Progenitor cell of endocrine pancreas (in vitro differentiated cells): Measurements from ENCODE around the gene SETBP1. TPM values are rescaled to one million over a fixed set of nuclear protein-coding genes. Genes with fewer than 3 reads are reported as not detected.

ENCODE experiments used
- DNase-seq: peaks from one replicate; pipeline ENCODE4 v3.0.0; 2021; ENCODE audit warnings: low spot score; ENCODE audit not compliant: unreplicated experiment
- H3K27ac Mint-ChIP-seq: 2 replicates; pipeline ENCODE4 v1.8.0; 2021; ENCODE audit warnings: mild to moderate bottlenecking, moderate library complexity, mixed read lengths
- H3K27me3 Mint-ChIP-seq: 2 replicates; pipeline ENCODE4 v1.8.0; 2021; ENCODE audit warnings: mixed read lengths
- H3K36me3 Mint-ChIP-seq: 2 replicates; pipeline ENCODE4 v1.8.0; 2022; ENCODE audit warnings: mixed read lengths; ENCODE audit not compliant: insufficient read depth
- H3K4me1 Mint-ChIP-seq: 2 replicates; pipeline ENCODE4 v1.8.0; 2021; ENCODE audit warnings: low read depth, mixed read lengths
- H3K4me3 Mint-ChIP-seq: 2 replicates; pipeline ENCODE4 v1.8.0; 2021; ENCODE audit warnings: low read depth, mild to moderate bottlenecking, moderate library complexity, mixed read lengths
- H3K9me3 Mint-ChIP-seq: 2 replicates; pipeline ENCODE4 v1.8.0; 2021; ENCODE audit warnings: low read depth, mixed read lengths
- CTCF ChIP-seq: fragments of 200-600 bp; sonication (generic); IDR thresholded peaks from one replicate; pipeline ENCODE4 v1.5.0; 2021; ENCODE audit warnings: antibody characterized with exemption, mild to moderate bottlenecking; ENCODE audit not compliant: unreplicated experiment
- total RNA-seq: library from RNA; stranded (reverse); gene quantifications from 2 replicates; pipeline ENCODE4 v1.2.1, GENCODE V29; 2021

SETBP1 gene
- total RNA-seq, 1 donor from 2014 or later, result 30.8 TPM

DNA sequence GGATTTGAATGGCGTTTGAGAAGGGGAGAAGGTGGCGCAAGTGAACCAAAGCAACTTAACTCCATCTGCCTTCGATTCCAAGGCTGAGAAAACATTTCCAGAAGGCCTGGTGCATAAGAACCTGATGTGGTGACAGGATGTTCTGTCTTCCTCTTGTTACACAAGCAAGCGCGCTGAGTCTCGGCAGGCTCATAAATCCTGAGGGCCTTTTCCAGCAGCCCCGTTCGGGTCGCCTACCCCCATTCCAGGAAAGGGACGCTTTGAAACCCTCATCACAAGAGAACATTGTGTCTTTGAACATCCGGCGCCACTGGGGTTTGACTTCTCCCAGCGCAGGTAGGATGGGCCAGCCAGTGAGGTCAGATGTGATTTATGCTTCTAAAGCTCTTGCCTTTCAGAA, 403.5 kb downstream of the SETBP1 start:
- Mint-ChIP-seq H3K9me3 (peaks cover 4% of the 10 kb centered on the region), H3K4me1 (peaks cover 3% of the 10 kb centered on the region), H3K36me3 (no peaks in the 10 kb centered on the region), H3K27me3 (peaks cover 3% of the 10 kb centered on the region), H3K27ac (no peak overlapping the region), H3K4me3 (no peak overlapping the region)
- no peak for TF ChIP-seq CTCF
- no peak for DNase-seq

- TF ChIP-seq CTCF, result no peak
- Mint-ChIP-seq H3K9me3 (peaks cover 3% of the 10 kb centered on the region), H3K36me3 (no peaks in the 10 kb centered on the region), H3K4me3 (no peak overlapping the region), H3K4me1 (peaks cover 3% of the 10 kb centered on the region), H3K27me3 (peaks cover 3% of the 10 kb centered on the region), H3K27ac (no peak overlapping the region)
- DNase-seq, result no peak
Measured at GRCh38 chr18:45085916-45086624, 405.4 kb downstream of the SETBP1 start.

GRCh38 chr18:45086777-45087176, 406.1 kb downstream of the SETBP1 start:
- Mint-ChIP-seq H3K4me1 (peaks cover 3% of the 10 kb centered on the region), H3K27ac (no peak overlapping the region), H3K9me3 (no peaks in the 10 kb centered on the region), H3K27me3 (peaks cover 3% of the 10 kb centered on the region), H3K4me3 (no peak overlapping the region), H3K36me3 (no peaks in the 10 kb centered on the region)
- no peak for DNase-seq
- TF ChIP-seq CTCF, result no peak

DNA sequence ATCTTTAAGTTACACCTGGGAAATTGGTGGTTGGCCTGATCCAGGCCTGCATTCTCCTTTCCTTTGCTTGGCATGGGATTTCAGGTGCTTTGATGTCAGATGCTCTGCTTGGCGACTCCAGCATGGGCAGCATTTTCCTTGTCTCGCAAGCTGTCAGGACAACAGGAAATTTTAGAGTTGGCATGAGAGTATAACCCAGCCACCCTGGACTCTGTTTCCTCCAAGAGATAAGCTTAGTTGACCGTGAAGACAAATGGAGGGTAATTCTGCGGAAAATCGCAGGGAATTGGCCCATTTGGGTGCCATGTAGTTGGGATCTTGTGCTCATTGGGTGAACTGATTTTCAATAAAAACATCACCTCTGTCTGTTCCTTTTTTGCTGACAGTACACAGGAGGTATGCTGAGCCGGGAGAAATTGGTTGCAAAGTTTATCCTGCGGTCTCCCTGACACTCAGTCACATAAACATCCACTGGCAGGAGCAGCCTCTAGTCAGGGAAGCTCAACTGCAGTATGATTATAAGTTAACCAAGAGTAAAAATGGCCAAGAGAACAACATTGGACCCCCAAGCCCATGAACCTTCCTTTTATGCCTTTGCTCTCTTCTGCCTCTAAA, 409.9 kb downstream of the SETBP1 start:
- H3K27me3 Mint-ChIP-seq, result peaks cover 8% of the 10 kb centered on the region
- H3K4me1 Mint-ChIP-seq, result peaks cover 3% of the 10 kb centered on the region
- DNase-seq, result no peak
- TF ChIP-seq CTCF, result no peak
- H3K4me3 Mint-ChIP-seq, result no peak overlapping the region
- no peak overlapping the region for H3K27ac Mint-ChIP-seq
- H3K36me3 Mint-ChIP-seq, result no peaks in the 10 kb centered on the region
- no peaks in the 10 kb centered on the region for H3K9me3 Mint-ChIP-seq

- Mint-ChIP-seq H3K27ac (no peak overlapping the region), H3K27me3 (peaks cover 7% of the 10 kb centered on the region), H3K9me3 (no peaks in the 10 kb centered on the region), H3K4me1 (peaks cover 7% of the 10 kb centered on the region), H3K4me3 (no peak overlapping the region), H3K36me3 (no peaks in the 10 kb centered on the region)
- no peak for DNase-seq
- TF ChIP-seq CTCF, result no peak
Measured at GRCh38 chr18:45100321-45101105, 419.8 kb downstream of the SETBP1 start.
